GM12872 (cell line): ENCODE measurements around the gene C9orf85.

Source experiments
- TF ChIP-seq, protein P1 (sequence below): IDR thresholded peaks from 3 replicates; pipeline ENCODE4 v1.5.1; 2011; ENCODE audit warnings: low read depth, mild to moderate bottlenecking, low read length, moderate library complexity; ENCODE audit not compliant: insufficient read depth

Gene C9orf85

GRCh38 chr9:71944754-71945375, 33.4 kb downstream of the C9orf85 start:
- TF ChIP-seq, protein P1, sequence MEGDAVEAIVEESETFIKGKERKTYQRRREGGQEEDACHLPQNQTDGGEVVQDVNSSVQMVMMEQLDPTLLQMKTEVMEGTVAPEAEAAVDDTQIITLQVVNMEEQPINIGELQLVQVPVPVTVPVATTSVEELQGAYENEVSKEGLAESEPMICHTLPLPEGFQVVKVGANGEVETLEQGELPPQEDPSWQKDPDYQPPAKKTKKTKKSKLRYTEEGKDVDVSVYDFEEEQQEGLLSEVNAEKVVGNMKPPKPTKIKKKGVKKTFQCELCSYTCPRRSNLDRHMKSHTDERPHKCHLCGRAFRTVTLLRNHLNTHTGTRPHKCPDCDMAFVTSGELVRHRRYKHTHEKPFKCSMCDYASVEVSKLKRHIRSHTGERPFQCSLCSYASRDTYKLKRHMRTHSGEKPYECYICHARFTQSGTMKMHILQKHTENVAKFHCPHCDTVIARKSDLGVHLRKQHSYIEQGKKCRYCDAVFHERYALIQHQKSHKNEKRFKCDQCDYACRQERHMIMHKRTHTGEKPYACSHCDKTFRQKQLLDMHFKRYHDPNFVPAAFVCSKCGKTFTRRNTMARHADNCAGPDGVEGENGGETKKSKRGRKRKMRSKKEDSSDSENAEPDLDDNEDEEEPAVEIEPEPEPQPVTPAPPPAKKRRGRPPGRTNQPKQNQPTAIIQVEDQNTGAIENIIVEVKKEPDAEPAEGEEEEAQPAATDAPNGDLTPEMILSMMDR = no peak

DNA sequence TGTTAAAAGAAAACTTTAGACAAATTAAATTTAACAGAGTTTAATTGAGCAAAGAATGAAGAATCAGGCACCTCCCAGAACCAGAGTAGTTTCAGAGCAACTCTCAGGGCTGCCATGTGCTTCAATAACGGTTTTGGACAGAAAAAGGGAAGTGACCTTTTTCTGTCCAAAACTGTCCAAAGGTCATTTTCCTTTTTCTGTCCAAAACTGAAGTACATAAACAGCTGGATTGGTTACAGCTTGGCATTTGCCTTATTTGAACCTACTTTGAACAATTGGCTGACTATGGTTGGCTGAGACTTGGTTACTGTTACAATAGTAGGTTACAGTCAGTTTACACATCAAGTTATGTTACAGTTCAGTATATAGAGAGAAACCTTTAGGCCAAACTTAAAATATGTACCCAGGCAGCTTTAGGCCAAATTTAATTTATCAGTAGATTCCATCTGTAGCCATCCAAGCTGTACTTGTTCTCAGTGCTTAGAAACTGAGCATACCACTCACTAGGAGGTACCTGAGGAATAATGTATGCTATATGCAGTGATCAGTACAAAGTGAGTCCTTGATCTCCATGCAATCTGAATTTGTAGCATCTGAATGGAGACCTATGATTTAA, 44.0 kb downstream of the C9orf85 start:
- TF ChIP-seq, protein P1 = no peak

DNA sequence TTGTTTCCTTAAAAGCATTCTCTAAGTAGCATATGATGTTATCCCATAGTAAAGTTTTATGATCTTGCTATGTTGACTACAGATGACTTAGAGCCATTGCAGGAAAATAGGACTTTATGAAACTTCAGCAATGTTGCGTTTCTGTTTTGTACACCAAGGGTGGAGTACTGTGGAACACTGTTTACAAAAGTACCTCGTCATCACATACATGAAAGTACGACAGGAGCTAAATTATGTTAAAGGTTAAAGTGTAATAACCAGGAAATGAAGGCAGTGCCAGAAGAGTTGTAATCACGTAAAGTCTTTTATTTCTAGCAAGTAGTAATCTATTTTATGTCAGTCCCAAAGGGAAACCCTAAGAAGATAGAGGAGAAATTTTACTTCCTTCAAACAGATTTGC, 50.9 kb downstream of the C9orf85 start:
- TF ChIP-seq, protein P1 = no peak

- TF ChIP-seq, protein P1 = no peak
Measured at GRCh38 chr9:71965403-71965802, 54.0 kb downstream of the C9orf85 start.

- TF ChIP-seq, protein P1 = no peak
Measured at GRCh38 chr9:71966601-71967000, 55.2 kb downstream of the C9orf85 start.

DNA sequence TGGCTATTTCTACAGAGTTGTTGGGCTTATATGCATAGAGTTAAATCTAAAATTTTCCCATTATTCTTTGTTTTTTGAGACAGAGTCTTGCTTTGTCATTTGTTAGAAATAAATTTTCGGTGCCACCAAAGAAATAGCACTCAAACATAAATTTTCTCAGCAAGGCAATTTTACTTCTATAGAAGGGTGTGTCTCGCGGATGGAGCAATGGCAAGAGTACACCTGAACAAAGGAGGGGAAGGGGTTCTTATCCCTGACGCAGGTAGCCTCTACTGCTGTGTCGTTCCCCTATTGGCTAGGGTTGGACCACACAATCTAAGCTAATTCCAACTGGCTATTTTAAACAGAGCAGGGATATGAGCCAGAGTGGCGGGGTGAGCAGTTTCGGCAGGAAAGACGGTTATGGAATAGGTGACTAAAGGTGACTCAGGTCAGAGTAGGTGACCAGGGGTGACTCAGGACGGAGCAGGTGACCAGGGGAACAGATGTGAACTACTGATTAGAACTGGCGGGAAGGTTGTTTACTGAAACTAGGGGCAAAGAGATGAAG, 57.2 kb downstream of the C9orf85 start:
- TF ChIP-seq, protein P1 = no peak

GRCh38 chr9:71975833-71976232, 64.4 kb downstream of the C9orf85 start:
- TF ChIP-seq, protein P1 = no peak
